PFSK-1 (cell line): Measurements from ENCODE around the gene FGGY.

ENCODE experiments used
- FOXP2 ChIP-seq: optimal IDR thresholded peaks from 2 replicates; pipeline ENCODE3; 2011; ENCODE audit warnings: borderline replicate concordance, control low read depth, inconsistent platforms; ENCODE audit not compliant: insufficient read depth; ENCODE audit errors: extremely low read length, extremely low read depth
- POLR2AphosphoS5 ChIP-seq: IDR thresholded peaks from 2 replicates; pipeline ENCODE4 v1.6.1; 2012; ENCODE audit warnings: low read depth, mild to moderate bottlenecking, control low read depth, low read length, moderate library complexity
- REST ChIP-seq, 2 experiments: IDR thresholded peaks; 2 replicates each; pipeline versions ENCODE4 v1.6.1 to v1.8.0; 2011 to 2012; ENCODE audit warnings: low read depth in 2 of 2, low read length in 2 of 2, control low read depth in 1 of 2, inconsistent platforms in 1 of 2, mild to moderate bottlenecking in 1 of 2, moderate library complexity in 1 of 2; ENCODE audit not compliant: insufficient read depth in 1 of 2
- SIN3A ChIP-seq: IDR thresholded peaks from 2 replicates; pipeline ENCODE4 v1.6.1; 2012; ENCODE audit warnings: mild to moderate bottlenecking, low read length, moderate library complexity, borderline replicate concordance; ENCODE audit not compliant: insufficient read depth
- TAF1 ChIP-seq: IDR thresholded peaks from 2 replicates; pipeline ENCODE4 v1.6.1; 2012; ENCODE audit warnings: low read length, control low read depth, borderline replicate concordance; ENCODE audit not compliant: insufficient read depth

The FGGY gene

GRCh38 chr1:59707178-59707791, 410.4 kb downstream of the FGGY start:
- TF ChIP-seq REST (IDR thresholded peaks at IDR 0.05; ENCODE audit: insufficient read depth in 1 of 2, low read depth in 2 of 2, low read length in 2 of 2), result no peak
- no peak for TF ChIP-seq FOXP2
- TF ChIP-seq POLR2AphosphoS5, result no peak
- no peak for TF ChIP-seq SIN3A
- no peak for TF ChIP-seq TAF1

GRCh38 chr1:59709333-59709732, 412.4 kb downstream of the FGGY start:
- TF ChIP-seq REST (IDR thresholded peaks at IDR 0.05; ENCODE audit: insufficient read depth in 1 of 2, low read depth in 2 of 2, low read length in 2 of 2) (no peak), SIN3A (no peak), POLR2AphosphoS5 (no peak), TAF1 (no peak)

- no peak for TF ChIP-seq POLR2AphosphoS5
- TF ChIP-seq REST (IDR thresholded peaks at IDR 0.05; ENCODE audit: insufficient read depth in 1 of 2, low read depth in 2 of 2, low read length in 2 of 2), result no peak
- TF ChIP-seq SIN3A, result no peak
- no peak for TF ChIP-seq TAF1
- no peak for TF ChIP-seq FOXP2
Measured at GRCh38 chr1:59714219-59714618, 417.3 kb downstream of the FGGY start.

GRCh38 chr1:59714966-59715365, 418.1 kb downstream of the FGGY start:
- TF ChIP-seq POLR2AphosphoS5 (no peak), REST (IDR thresholded peaks at IDR 0.05; ENCODE audit: insufficient read depth in 1 of 2, low read depth in 2 of 2, low read length in 2 of 2) (no peak), SIN3A (no peak), TAF1 (no peak), FOXP2 (no peak)

GRCh38 chr1:59716832-59717231, 419.9 kb downstream of the FGGY start:
- TF ChIP-seq POLR2AphosphoS5 (no peak), SIN3A (no peak), REST (IDR thresholded peaks at IDR 0.05; ENCODE audit: insufficient read depth in 1 of 2, low read depth in 2 of 2, low read length in 2 of 2) (no peak), TAF1 (no peak), FOXP2 (no peak)
